ENCODE data around the gene ADCY4.

Gene ADCY4

DNA sequence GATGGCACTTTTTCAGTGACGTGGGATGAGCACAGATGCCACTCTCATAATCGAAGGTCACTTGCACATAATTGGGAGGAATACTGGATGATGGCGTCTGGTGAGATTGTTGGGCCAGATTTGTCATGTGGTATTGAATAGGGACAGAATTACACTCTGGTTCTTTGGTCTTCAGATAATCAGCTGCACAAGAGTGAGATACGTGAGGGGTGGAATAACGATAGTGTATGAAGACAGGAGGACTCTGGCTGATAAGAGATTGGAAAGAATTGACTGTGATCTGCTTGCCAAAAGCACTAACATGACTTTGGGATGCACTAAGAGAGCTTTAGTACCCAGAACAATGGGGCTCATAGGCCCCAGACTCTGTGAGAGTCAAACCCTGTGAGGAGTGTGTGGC, 56.4 kb downstream of the ADCY4 start:
- TF ChIP-seq, protein P1, sequence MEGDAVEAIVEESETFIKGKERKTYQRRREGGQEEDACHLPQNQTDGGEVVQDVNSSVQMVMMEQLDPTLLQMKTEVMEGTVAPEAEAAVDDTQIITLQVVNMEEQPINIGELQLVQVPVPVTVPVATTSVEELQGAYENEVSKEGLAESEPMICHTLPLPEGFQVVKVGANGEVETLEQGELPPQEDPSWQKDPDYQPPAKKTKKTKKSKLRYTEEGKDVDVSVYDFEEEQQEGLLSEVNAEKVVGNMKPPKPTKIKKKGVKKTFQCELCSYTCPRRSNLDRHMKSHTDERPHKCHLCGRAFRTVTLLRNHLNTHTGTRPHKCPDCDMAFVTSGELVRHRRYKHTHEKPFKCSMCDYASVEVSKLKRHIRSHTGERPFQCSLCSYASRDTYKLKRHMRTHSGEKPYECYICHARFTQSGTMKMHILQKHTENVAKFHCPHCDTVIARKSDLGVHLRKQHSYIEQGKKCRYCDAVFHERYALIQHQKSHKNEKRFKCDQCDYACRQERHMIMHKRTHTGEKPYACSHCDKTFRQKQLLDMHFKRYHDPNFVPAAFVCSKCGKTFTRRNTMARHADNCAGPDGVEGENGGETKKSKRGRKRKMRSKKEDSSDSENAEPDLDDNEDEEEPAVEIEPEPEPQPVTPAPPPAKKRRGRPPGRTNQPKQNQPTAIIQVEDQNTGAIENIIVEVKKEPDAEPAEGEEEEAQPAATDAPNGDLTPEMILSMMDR (IDR thresholded peaks at IDR 0.05; ENCODE audit: insufficient read depth, low read length, poor library complexity, severe bottlenecking): no peak
- Histone ChIP-seq H3K36me3 (ENCODE audit: control insufficient read depth, insufficient read depth, low read length) (no peaks in the 10 kb centered on the region), H3K4me3 (replicated peaks; ENCODE audit: low read depth, low read length) (no peak overlapping the region), H3K27me3 (replicated peaks; ENCODE audit: control insufficient read depth, insufficient read depth, low read length) (no peaks in the 10 kb centered on the region)
- DNase-seq (ENCODE audit: extremely low read depth, insufficient read length): no peak

DNA sequence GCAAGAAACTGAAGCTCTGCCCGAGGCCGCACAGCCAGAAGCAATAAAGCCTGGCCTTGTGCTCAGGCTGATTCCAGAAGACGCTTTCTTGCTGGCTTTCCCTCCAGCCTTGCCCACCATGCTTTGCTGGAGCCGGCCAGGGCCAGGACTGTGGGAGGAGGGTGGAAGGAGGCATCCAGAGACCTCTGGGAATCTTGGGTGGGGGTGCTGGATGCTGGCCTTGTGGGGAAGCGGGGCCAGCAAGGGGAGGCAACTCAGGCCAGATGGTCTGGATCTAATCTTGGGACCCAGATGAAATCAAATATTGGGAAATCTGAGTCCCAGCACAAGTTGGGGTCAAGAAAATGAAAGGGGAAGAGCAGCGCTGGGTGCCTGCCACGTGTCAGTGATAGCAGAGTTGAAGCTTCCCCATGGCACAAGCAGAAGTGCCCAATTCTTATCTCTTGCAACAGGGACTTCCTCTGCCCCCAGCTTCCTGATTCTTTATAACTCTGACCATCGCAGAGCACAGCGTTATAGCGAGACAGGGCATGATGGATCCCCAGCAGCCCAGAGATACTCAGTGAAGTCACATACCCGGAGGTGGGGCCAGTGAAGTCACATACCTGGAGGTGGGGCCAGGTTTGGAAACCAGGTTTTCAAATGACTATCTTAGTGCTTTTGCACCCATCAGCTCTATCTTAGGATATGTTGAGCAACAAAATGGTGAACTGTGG, 57.1 kb downstream of the ADCY4 start:
- H3K4me3 ChIP-seq (replicated peaks; ENCODE audit: low read depth, low read length): no peak overlapping the region
- TF ChIP-seq, protein P1 (IDR thresholded peaks at IDR 0.05; ENCODE audit: insufficient read depth, low read length, poor library complexity, severe bottlenecking): no peak
- no peaks in the 10 kb centered on the region for H3K27me3 ChIP-seq (replicated peaks; ENCODE audit: control insufficient read depth, insufficient read depth, low read length)
- no peak for DNase-seq (ENCODE audit: extremely low read depth, insufficient read length)
- H3K36me3 ChIP-seq (ENCODE audit: control insufficient read depth, insufficient read depth, low read length): no peaks in the 10 kb centered on the region

GRCh38 chr14:24277071-24277470, 57.8 kb downstream of the ADCY4 start:
- no peaks in the 10 kb centered on the region for H3K36me3 ChIP-seq (ENCODE audit: control insufficient read depth, insufficient read depth, low read length)
- H3K4me3 ChIP-seq (replicated peaks; ENCODE audit: low read depth, low read length): no peak overlapping the region
- TF ChIP-seq, protein P1 (IDR thresholded peaks at IDR 0.05; ENCODE audit: insufficient read depth, low read length, poor library complexity, severe bottlenecking): no peak
- H3K27me3 ChIP-seq (replicated peaks; ENCODE audit: control insufficient read depth, insufficient read depth, low read length): no peaks in the 10 kb centered on the region
- no peak for DNase-seq (ENCODE audit: extremely low read depth, insufficient read length)

GRCh38 chr14:24274101-24274543, 60.7 kb downstream of the ADCY4 start:
- TF ChIP-seq, protein P1 (IDR thresholded peaks at IDR 0.05; ENCODE audit: insufficient read depth, low read length, poor library complexity, severe bottlenecking): no peak
- Histone ChIP-seq H3K4me3 (replicated peaks; ENCODE audit: low read depth, low read length) (0 out of 2 replicates have a peak overlapping the region, but pooled peaks have one; percentile 5), H3K27me3 (replicated peaks; ENCODE audit: control insufficient read depth, insufficient read depth, low read length) (no peaks in the 10 kb centered on the region), H3K36me3 (ENCODE audit: control insufficient read depth, insufficient read depth, low read length) (peaks cover 5% of the 10 kb centered on the region)
- DNase-seq (ENCODE audit: extremely low read depth, insufficient read length): peak; percentile 73

DNA sequence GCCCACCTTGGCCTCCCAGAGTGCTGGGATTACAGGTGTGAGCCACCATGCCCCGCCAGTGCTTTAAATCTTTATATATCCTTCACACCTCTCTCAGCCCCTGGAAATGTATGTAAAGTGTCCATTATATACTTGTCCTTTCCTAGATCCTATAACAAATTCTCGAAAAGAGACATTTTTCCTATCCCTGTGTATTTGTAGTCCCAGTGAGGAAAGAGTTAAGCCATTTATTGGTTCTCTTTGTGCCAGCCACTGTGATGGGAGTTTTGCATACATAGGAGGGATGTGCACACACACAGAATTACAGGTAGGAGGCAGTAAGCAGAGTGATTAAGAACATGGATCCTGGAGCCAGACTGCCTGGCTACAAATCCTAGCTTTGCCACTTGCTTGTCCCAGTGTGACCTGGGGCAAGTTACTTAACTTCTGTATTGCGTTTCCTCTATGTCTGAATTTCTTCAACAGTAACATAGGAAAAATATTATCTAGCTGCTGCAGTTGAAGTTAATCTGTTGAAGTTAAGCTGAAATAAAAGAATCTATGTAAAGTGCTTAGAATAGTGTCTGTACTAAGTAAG, 61.4 kb downstream of the ADCY4 start:
- TF ChIP-seq, protein P1 (IDR thresholded peaks at IDR 0.05; ENCODE audit: insufficient read depth, low read length, poor library complexity, severe bottlenecking): peak; percentile 18
- H3K4me3 ChIP-seq (replicated peaks; ENCODE audit: low read depth, low read length): no peak overlapping the region
- no peak for DNase-seq (ENCODE audit: extremely low read depth, insufficient read length)
- no peaks in the 10 kb centered on the region for H3K27me3 ChIP-seq (replicated peaks; ENCODE audit: control insufficient read depth, insufficient read depth, low read length)
- H3K36me3 ChIP-seq (ENCODE audit: control insufficient read depth, insufficient read depth, low read length): peaks cover 9% of the 10 kb centered on the region

Data from GM06990 (cell line).